ENCODE measurements around the gene TUT1.
"Not testable (repeated sequence)": the region's sequence is repeated elsewhere in the genome, so short reads cannot be mapped to it uniquely, and the experiment has no call there.

The TUT1 gene

DNA sequence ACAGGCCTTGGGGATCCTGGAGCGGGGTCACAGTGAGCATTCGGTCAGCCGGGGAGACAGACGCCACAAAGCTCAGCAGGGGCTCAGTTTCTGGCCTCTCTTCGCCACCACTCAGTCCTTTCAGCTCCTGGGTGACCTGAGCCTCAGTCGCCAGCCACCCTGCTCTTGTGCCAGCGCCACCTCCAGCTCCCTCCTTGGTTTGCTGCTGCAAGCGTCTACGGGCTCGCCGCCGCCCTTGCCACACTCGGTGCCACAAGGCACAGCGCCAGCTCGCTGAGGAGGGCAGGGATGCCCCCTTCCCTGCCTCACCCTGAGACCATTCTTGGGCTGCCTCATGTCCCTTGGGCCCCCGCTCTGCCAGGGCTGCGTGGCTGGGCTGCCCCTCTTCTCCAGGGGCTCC lies 16.2 kb downstream of the TUT1 start:
- DNase-seq, result no peak

DNA sequence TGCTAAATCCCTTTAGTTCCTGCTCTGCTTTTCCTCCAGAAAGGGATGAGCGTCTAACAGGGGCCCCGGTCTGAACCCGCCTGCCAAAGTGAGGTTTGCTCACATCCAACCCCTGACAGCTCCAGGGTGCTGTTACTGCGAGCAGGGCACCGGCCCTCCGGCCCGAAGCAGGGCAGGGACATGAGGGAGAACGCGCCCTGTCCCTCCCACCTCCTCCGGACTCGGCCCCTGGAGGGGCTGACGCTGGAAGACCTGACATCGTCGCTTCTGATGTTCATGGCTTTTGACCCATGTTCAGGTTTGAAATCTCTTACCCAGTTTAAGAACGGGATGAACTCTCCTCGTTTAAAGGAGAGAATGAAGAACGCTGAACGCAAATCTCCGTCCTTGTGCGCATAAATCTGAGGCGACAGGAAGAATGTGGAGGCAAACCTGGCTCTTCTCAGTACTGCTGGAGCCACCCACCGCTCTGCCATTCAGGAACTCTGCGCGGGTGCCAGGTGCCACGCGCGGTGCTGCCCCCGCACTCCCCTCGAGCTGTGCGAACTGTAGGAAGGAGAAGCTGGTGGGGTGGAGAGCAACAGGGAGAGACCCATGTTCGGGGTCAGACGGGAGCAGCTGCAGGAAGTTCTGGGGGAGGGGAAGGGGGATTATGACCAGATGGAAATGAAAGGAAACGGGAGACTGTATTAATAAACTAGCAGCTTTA lies 16.8 kb downstream of the TUT1 start:
- DNase-seq, result peak; percentile 31

DNA sequence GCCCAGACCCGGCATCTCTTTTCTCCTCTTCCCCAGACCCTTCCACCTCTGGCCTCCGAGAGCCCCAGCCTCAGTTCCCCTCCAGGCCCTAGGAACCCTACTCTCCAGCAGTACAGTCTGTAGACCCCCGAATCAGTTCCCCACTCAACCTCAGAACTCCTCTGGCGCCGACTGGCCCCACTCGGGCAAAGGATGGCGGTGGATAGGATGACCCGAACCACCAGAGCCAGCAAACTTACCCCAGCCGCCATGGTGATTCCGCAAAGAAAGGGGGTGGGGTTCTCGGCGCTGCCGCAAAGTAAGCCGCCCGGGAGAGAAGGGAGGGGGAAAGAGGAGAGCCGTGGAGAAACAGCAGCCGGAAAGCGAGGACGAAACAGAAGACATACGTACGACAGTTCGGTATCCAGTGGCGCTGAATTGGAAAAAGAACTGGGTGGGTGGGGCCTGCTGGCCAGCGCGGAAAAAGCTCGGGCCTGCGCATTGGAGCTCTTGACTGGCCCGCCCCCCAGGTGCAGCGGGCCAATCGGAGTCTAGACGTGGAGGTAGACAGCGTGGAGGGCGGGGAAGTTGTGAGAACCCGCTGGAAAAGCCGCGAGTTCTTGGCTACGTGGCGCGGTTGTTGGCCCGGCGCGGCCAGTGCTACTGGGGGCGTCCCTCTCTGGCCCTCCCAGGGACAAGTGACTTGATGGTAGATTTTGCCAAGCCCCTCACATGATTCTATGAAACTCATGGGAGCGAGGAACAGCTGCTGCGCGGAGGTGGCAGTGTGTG lies 17.5 kb downstream of the TUT1 start, which contains the start of gene EEF1G:
EEF1G (minus strand) TSS at position 300 of the 771 bp plus-strand sequence; CDS start at position 251, 49 bp downstream.
- peak; percentile 100 for DNase-seq

DNA sequence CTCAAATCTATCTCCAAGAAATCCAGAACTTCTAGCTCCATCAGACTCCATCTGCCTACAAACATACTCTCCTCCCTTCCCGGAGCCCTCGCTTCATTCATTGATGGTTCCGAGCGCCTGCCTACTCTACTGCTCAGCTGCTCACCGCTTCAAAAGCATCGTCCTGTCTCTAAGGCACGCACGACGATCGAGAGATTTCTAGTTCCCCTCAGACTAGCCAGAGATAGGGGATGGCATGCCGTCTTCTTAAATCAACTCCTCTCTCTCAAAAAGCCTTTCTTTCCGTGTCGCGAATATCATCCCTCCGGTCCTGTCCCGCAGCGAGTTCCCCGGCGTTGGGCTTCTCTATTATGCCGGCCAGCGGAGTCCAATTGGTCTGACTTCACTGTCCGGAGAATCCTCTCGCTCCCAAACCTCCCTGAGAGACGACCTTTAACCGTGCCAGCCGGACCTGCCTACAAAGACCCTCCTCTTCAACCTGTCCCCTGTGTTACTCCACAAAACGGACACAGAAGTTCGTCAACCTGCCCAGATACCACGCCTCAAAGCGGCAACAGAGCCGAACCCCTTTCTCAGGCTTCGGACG lies 18.2 kb downstream of the TUT1 start:
- peak; percentile 5 for DNase-seq

DNA sequence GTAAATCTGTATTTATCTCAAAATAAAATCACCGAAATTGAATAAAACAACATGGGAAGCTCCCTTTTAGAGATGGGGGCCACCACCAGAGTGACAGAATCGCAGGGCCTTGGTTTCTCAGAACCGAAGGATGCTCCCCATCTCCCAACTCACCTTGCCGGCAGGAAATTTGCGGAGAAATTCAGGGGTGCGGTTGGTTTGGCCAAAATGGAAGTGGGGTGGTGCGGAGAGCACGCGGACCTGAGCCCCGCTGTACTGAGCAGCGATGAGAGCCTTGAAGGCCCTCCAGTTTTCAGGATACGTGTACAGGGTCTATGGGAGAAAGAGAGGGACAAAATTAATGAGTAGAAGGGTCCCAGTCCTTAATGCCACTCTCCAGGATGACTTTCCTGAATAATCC lies 18.9 kb downstream of the TUT1 start:
- DNase-seq, result no peak

DNA sequence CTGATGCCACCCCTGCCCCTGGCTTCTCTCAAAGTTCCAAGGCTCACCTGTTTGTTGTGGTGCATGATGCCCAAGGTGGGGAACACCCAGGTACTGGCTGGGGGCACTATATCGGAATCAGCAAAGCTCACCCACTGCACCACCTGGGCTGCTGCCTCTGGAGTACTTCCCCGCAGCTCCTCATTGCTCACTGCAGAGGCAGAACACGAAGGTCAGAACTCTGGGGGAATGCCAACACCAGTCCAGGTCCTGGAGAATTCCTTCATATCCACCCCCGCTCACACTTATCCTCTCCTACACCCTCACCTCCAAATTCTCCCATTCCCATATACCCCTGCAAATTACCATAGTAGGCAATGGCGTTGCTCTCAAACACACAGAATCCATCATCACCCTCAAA lies 19.8 kb downstream of the TUT1 start:
- not testable (repeated sequence) for DNase-seq

DNA sequence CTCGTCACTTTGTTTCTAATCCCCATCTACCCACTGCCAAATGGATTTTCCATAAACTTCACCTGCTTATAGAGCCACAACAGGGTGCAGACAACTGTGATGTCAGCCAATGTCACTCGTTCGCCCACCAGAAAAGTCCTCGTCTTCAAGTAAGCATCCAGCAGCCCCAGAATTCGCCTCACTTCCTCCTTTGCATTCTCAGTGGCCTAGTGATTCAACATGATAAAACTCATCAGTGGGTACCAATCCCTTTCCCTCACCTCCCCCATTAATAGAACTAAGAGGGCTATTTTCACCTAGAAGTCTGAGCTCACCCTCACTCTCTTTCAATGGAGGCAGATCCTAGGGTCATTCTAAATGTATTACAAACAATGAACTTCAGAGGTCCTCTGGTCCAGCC lies 20.4 kb downstream of the TUT1 start:
- not testable (repeated sequence) for DNase-seq

DNA sequence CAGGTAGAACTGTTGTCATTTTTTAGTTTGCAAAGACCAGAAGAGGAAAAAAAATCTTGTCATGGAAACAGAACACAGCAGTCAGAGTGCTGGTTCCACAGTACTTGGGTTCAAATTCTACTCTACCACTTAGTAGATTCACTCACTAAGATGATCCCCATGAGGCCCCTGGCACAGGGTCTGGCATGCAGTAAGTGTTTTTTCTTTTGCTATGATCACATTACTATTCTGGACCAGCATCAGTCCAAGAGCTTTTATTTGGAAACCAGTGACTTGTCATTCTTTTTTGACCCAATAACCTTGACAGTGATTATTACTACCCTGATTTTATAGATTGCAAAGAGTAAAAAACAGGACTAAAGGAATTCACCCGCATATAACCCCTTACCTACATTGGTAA lies 21.7 kb downstream of the TUT1 start:
- DNase-seq, result no peak

DNA sequence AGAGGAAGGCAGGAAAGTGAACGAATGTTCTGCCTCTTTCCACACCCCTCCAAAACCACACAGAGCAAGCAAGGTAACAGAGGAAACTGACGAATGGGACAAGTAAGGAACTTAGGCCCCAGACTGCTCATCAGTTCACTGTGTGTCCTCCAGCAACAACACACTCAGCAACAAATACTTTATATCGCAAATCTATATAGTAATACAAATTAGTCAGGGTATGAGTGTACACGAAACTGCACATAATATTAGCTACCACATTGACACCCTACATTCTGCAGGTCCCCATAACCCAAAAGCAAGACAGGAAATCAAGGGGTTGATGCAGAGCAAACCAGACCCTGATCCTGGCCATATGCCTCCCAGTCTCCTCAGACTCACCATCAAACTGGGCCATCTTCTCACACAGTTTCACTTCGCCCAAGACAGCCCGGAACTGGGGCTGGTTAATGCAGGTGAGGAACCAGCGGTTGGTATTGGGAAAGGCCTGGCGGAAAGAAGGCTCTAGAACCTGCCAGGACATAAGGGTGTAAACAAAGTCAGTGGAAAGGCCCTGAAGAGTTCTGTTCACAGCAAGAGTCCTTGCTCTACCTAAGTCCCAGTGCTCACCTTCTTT lies 24.2 kb downstream of the TUT1 start:
- DNase-seq, result no peak

DNA sequence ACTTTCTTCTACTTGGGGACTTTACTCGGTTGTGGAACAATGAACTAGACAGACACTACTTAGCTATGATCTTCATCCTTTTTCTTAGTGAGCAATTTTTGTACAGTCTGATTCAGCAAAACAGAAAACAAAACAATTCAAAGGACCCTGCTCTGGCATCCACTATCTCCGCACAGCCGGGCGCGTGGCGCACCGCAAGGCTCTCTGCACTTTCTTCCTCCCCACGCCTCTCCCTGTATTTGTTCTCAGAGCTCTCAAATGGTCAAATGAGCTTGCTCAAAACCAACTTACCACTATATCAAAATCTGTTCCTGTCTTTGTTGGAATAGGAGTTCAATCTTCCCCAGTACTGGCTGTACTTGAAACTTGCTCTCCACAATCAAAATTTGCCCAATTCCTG lies 25.1 kb downstream of the TUT1 start:
- DNase-seq, result no peak

DNA sequence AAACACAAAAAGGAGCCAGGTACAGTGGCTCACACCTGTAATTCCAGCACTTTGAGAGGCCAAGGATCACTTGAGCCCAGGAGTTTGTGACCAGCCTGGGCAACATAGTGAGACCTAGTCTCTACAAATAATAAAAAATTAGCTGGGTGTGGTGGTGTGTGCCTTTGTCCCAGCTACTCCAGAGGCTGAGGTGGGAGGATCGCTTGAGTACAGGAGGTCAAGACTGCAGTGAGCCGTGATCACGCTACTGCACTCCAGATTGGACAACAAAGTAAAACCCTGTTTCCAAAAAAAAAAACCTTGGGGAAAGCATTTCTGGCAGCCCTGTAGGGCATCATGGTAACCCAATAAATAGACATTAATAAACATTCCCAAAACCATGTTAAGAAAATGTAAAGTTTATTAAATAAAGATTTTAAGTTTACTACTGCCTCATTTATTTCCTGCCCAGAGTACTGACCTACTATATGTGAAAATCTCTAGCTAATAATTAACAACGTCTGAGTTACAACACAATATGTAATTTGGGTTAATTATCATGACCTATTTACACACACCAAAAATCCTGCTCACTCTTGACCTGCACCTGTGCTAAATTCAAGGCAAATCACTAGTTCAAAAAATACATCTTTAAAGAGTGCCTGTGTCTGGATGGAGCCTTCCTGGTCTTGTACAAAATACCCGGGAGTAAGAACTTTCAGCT lies 26.1 kb downstream of the TUT1 start:
- no peak for DNase-seq

DNA sequence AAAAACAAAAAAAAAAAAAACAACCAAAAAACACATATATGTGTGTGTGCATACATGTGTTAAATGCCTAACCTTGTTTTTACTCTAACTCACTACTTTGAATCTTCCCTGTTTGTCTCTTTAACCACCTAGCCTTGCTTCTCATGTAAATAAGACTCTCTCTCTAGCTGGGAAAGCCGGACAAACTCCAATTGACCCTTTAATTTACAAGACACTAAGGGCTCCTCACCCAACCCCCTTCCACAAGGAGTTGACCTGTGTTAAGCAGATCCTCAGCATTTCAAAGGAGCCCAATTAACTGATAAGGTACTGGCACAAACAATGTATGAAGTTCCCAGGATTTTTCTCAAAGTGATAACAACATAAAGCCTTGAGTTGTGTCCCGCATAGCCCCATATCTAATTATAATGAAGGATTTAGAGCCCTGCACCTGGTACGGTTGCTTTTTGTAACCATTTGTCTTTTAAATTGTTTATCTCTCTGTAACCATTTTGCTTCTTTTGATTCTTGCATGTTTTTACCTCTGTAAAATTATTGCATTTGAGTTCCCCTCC lies 29.6 kb downstream of the TUT1 start:
- DNase-seq, result not testable (repeated sequence)

DNA sequence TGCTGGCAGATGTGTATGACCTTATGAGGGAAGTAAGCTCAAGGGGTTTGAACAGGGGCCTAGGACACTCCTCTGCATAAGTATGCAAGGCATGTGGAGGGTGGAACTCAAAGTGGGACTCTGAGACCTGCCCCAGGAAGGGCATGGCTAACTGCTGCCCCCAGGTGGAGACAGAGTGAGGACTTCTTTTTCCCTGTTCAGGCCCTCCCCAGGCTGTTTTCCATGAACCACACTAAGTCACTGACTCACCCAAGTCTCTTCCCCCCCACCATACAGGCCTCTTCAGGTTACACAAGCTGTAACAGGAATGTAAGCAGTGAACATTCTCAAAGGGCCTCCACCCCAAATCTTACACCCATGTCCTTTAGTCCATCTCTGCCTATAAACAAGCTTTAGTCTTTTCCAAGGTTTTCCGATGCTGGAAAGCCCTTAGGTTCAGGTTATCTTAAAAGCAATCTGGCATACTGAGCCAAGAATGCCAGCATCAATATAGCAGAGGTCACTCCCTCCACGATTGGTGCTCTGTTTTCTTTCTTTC lies 30.7 kb downstream of the TUT1 start:
- peak; percentile 97 for DNase-seq

DNA sequence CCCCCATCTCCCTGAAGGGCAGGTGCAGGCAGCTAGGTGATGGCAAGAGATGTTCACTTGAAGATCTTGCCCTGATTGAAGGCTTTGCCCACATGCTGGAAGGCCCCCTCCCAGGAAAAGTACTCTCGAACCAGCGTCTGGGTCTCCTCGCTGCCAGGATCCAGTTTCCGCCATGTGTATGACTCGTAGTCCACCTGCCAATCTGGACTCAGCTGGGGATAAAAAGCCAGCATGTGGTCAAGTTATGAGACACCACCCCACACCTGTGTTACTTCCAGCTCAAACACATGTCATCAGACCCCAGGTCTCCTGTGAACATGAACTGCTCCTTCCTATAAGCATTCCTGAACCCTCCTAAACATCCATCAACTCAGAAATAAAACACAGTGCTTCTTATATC lies 31.7 kb downstream of the TUT1 start:
- not testable (repeated sequence) for DNase-seq

DNA sequence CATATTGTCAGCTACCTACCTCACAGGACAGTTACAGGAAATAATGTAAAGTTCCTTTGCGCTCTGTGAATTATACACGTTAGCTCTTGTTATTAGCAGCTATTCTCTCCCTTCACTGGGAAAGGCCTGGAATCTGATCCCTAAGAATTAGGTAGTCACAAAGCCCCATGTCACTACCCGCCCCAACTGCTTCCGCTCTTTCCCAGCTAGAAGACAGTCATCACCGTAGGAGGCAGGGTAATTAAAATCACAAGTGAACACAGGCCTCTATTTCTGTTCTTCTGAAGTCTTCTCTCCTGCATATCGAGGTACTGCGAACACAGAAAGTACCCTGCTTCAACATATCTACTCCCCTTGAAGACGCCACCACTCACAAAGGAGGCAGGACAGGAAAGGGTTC lies 32.1 kb downstream of the TUT1 start:
- DNase-seq, result no peak

DNA sequence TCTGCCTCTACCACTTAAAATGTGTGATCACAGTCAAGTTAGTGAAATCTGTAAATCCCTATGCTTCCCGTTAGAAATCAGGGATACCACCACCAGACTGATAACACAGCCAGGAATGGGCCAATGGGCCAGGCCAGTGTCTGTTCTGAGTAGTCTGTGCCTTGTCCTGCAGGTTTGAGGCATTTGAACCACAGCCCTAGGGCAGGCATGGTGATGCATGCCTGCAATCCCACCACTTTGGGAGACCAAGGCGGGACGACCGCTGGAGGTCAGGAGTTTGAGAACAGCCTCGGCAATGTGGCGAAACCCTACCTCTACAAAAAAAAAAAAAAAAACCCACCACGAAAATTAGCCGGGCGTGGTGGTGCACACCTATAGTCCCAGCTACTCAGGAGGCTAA lies 32.7 kb downstream of the TUT1 start:
- no peak for DNase-seq

DNA sequence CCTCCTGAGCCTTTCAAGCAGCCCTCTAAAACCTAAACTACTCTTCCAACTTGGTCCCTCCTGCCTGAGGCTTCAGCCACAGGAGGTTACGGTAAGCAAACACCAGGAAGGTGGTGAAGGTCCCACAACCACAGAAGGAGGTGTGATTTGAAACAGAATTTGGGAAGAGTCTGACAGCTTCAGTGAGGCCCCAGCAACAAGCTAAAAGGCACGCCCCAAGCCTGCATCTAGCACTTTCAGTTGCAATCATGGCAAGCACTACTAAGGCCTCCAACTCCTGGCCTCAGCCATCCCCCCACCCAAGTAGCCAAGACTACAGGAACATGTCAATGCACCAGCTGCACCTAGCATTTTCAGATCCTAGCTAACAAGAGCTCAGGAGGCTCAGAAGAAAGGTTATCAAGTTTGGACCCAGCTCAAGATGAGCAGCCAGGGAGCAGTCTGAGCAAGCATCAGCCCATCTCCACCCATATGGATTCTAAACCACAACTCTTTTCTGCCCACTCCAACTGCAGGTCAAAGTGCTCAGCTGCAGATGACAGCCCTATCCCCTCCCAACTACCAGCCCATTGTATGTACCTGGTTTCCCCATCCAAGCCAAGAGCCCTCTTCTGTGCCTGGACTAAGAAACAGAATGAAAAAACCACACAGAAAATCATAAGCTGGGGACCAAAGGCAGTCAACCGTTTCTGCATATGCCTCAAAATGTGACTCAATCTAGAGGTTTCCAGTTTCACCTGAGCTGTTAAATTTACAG lies 34.3 kb downstream of the TUT1 start:
- DNase-seq, result no peak

DNA sequence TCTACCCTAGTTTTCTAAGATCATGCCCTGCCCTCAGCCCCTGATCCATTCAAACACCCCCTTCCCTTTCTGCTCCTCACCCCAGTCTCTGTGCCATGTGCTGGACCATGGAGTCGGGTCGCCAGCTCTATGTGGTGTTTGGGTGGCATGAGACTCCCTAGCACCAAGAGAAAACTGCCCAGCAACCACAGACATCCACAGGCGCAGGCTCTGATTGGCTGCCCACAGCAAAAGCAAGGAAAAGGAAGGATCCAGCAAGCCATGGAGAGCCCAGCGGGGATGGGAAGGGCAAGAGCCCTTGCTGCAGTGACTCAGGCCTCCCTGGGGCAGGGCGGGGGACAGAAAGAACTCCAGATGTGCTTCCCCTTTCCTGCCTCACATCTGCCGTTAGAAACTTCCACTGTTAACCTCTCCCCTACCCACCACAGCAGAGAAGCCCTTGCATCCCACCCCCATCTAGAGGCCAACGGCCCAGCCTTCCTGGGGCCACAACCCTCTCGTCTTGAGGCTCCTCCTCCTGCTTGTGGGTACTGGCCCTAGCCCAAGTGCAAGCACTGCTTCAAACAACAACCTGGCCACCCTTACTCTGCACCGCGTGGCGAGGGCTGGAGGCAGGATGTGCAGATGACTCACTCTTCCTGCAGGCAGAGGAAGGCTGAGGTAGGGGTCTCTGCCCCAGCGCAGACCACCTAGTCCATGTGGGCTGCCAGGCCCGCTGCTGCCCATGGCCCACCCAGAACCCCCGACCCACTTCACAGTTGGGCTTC lies 35.0 kb downstream of the TUT1 start:
- peak; percentile 94 for DNase-seq

DNA sequence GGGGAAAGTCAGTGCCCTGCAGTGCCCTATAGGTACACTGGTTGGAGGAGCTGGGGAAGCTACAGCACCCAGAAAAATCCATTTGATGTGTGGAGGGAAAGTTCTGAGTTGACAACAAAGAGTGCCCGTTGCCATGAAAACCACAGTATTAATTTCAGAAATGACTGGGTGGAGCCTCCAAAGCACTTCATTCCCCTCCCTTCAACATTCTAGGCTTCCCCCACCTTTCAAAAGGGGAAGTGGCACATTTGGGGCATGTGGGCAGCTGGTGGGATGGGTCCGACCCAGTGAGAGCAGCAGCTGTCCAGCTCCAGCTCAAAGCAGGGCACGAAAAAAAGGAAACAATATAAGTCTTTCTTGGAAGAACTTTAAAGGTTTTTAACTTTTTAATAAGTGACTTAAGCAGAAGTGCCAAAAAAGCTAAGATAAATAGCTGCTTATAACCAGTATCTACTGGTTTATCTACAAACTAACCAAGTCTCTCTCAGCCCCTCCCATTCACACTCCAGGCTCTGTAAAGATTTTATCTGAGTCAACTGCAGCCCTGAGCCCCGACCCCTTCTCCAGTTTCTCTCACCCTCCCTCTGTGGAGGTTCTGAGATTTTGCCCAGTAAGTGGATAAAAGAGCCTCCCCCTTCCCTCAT lies 35.7 kb downstream of the TUT1 start:
- DNase-seq, result no peak
